Neural crest cell (in vitro differentiated cells): ENCODE measurements around the gene CYBA. TPM values are rescaled to one million over a fixed set of nuclear protein-coding genes. Genes with fewer than 3 reads are reported as not detected.

Experiments used
- DNase-seq: peaks from one replicate; pipeline ENCODE4 v3.0.0; 2021; ENCODE audit warnings: low read depth, mixed read lengths, low spot score
- H3K27ac Mint-ChIP-seq: one replicate; pipeline ENCODE4 v1.8.0; 2021; ENCODE audit warnings: mild to moderate bottlenecking, mixed read lengths; ENCODE audit not compliant: unreplicated experiment
- H3K27me3 Mint-ChIP-seq: 2 replicates; pipeline ENCODE4 v1.8.0; 2021; ENCODE audit warnings: low read depth, mild to moderate bottlenecking, mixed read lengths
- H3K36me3 Mint-ChIP-seq: 2 replicates; pipeline ENCODE4 v1.8.0; 2021; ENCODE audit warnings: low read depth, mild to moderate bottlenecking, mixed read lengths
- H3K4me1 Mint-ChIP-seq: 2 replicates; pipeline ENCODE4 v1.8.0; 2021; ENCODE audit warnings: mixed read lengths
- H3K4me3 Mint-ChIP-seq: one replicate; pipeline ENCODE4 v1.8.0; 2021; ENCODE audit warnings: mild to moderate bottlenecking, mixed read lengths
- H3K9me3 Mint-ChIP-seq: 2 replicates; pipeline ENCODE4 v1.8.0; 2021; ENCODE audit warnings: mixed read lengths
- total RNA-seq: library from RNA; stranded (reverse); gene quantifications from 2 replicates; pipeline ENCODE4 v1.2.1, GENCODE V29; 2021
- TF ChIP-seq, protein P1 (sequence below): fragments of 200-600 bp; sonication (generic); conservative IDR thresholded peaks from 2 replicates; pipeline ENCODE4 v1.5.0; 2021; ENCODE audit warnings: antibody characterized with exemption, mild to moderate bottlenecking

CYBA gene
- total RNA-seq, 1 donor from 2014 or later, result 22.3 TPM

DNA sequence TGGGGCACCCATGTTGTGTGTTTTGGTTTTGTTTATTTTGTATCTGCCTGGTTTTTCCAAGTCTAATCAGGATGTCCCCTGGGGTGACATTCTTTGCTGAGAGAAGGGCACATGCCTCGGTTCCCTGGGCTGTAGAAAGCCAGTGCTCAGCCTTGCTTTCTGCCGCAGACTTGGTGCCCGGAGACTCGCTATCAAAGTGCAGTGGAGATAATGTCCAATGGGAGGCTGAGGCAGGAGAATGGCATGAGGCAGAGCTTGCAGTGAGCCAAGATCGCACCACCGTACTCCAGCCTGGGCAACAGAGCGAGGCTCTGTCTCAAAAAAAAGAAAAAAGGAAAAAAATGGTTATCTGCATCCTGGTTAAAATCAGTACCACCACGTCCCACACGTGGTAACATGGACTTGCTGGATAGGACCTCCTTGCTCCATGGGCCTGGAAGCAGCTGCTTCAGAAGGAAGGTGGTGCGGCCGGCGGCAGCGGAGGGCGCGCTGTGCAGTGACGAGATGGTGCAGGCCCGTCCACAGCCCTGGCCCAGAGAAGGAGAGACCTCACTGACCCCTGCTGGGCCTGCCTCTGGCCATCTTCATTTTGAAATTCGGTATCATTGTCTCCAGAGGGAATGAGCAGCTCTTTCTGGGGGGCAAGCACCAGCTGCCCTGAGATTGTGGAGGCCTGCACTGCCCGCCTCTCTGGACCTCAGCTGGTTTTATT, 31.7 kb downstream of the CYBA start:
- DNase-seq, result no peak
- Mint-ChIP-seq H3K27me3 (no peaks in the 10 kb centered on the region), H3K4me1 (peaks cover 9% of the 10 kb centered on the region), H3K27ac (no peak overlapping the region), H3K36me3 (no peaks in the 10 kb centered on the region), H3K4me3 (no peak overlapping the region), H3K9me3 (no peaks in the 10 kb centered on the region)
- TF ChIP-seq, protein P1, sequence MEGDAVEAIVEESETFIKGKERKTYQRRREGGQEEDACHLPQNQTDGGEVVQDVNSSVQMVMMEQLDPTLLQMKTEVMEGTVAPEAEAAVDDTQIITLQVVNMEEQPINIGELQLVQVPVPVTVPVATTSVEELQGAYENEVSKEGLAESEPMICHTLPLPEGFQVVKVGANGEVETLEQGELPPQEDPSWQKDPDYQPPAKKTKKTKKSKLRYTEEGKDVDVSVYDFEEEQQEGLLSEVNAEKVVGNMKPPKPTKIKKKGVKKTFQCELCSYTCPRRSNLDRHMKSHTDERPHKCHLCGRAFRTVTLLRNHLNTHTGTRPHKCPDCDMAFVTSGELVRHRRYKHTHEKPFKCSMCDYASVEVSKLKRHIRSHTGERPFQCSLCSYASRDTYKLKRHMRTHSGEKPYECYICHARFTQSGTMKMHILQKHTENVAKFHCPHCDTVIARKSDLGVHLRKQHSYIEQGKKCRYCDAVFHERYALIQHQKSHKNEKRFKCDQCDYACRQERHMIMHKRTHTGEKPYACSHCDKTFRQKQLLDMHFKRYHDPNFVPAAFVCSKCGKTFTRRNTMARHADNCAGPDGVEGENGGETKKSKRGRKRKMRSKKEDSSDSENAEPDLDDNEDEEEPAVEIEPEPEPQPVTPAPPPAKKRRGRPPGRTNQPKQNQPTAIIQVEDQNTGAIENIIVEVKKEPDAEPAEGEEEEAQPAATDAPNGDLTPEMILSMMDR, result no peak

DNA sequence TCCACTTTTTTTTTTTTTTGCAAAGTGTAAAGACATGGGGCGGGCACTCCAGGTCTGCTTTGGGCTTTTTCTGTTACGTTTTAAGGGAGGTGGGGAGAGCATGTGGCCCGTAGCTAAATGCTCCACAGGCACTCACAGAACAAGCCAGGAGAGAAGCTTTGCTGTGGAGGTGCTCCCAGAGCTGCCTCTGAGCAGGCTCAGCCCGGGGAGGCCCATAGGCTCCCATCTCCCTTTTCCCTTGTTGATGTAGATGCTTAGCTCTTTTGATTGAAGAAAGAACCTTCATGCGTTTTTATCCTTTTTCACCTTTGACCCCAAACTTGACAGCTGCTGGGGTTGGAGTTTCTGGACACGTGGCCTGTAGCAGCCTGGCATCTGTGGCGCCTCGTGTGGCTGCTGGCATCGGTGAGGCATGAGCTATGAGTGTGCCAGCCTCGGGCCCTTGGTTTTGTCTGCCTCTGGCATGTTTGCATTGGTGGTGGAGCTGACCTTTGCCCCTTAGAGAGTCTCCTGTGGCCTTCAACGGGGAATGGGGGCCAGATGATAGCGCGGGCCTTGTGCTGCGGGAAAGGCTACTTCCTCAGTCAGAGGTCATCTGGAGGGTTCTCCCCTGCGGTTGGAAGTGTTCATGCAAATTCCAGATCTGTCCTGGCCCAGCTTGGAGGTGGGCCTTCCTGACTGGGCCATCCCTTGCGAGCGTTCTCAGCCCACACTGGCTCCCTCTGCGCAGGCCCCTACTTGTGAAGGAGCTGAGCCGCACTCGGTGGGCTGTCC, 32.5 kb downstream of the CYBA start:
- Mint-ChIP-seq H3K36me3 (no peaks in the 10 kb centered on the region), H3K27ac (no peak overlapping the region)

DNA sequence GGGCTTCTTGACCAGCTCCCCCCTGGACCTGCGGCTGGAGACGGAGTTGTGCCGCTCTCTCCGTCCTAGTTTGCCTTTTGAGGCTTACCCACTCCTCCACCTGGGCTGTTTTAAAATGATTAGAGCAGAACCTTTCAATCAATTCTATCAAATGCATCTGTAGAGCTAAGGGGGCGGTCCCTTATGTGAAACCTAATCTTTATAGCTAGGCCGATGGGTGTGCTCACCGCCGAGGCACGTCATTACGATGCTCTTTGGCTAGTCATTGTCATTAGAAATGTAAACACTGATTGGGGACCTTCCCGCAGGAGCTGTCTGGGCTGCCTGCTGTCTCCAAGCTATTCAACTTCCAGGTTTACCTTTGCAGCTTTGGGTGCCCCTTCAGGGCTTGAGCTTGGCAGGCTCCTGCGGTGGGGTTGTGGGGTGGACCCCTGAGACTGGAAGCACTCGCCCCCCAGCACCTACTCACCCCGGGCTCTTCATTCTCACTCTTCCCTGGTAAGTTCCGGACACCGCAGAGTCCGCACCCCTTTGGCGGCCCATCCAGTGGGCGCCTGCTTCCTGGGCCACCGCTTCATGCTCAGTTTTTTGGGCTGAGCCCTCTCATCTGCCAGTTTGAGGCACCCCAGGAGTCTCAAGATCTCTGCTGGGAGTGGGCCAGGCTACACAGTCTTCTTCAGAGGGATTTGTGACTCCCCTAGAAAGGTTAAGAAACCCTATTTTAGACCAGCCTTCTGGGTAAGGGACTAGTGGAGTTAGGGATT, 33.4 kb downstream of the CYBA start:
- DNase-seq, result no peak
- Mint-ChIP-seq H3K4me3 (no peak overlapping the region), H3K27me3 (no peaks in the 10 kb centered on the region), H3K4me1 (peaks cover 9% of the 10 kb centered on the region), H3K27ac (no peak overlapping the region), H3K36me3 (no peaks in the 10 kb centered on the region), H3K9me3 (no peaks in the 10 kb centered on the region)
- TF ChIP-seq, protein P1, result no peak

More for the DNA sequence above, 32.5 kb downstream of the CYBA start:
- Mint-ChIP-seq H3K4me1 (peaks cover 9% of the 10 kb centered on the region), H3K4me3 (no peak overlapping the region), H3K27me3 (no peaks in the 10 kb centered on the region), H3K9me3 (no peaks in the 10 kb centered on the region)
- TF ChIP-seq, protein P1, result no peak
- DNase-seq, result no peak

GRCh38 chr16:88616736-88617135, 34.1 kb downstream of the CYBA start:
- no peak overlapping the region for H3K4me3 Mint-ChIP-seq
- peaks cover 9% of the 10 kb centered on the region for H3K4me1 Mint-ChIP-seq
- no peak overlapping the region for H3K27ac Mint-ChIP-seq
- no peaks in the 10 kb centered on the region for H3K27me3 Mint-ChIP-seq
- TF ChIP-seq, protein P1, result no peak
- DNase-seq, result no peak
- H3K36me3 Mint-ChIP-seq, result no peaks in the 10 kb centered on the region
- no peaks in the 10 kb centered on the region for H3K9me3 Mint-ChIP-seq

- no peak overlapping the region for H3K4me3 Mint-ChIP-seq
- H3K36me3 Mint-ChIP-seq, result no peaks in the 10 kb centered on the region
- TF ChIP-seq, protein P1, result no peak
- peaks cover 9% of the 10 kb centered on the region for H3K4me1 Mint-ChIP-seq
- no peak overlapping the region for H3K27ac Mint-ChIP-seq
- H3K27me3 Mint-ChIP-seq, result no peaks in the 10 kb centered on the region
- no peaks in the 10 kb centered on the region for H3K9me3 Mint-ChIP-seq
- DNase-seq, result no peak
Observed at GRCh38 chr16:88616320-88616719, 34.5 kb downstream of the CYBA start.
